Fibroblast of the aortic adventitia (primary cell): Measurements from ENCODE around the gene STARD3. TPM values are rescaled to one million over a fixed set of nuclear protein-coding genes. Genes with fewer than 3 reads are reported as not detected.

Source experiments
- DNase-seq: peaks from one replicate; pipeline ENCODE4 v3.0.0-alpha.2; 2010; ENCODE audit warnings: low read depth
- H3K4me3 ChIP-seq: 2 replicates; pipeline ENCODE4 v1.5.1; 2011; ENCODE audit warnings: low read depth, mild to moderate bottlenecking, control low read depth, low read length, moderate library complexity
- CTCF ChIP-seq: IDR thresholded peaks from 2 replicates; pipeline ENCODE4 v1.5.1; 2011; ENCODE audit warnings: mild to moderate bottlenecking, low read length, control low read depth, inconsistent platforms; ENCODE audit not compliant: insufficient read depth
- total RNA-seq: library from RNA; depleted of rRNA; stranded (reverse); fragments of >200 nt; gene quantifications from 2 replicates; pipeline ENCODE4 v1.2.3, GENCODE V29; 2012; ENCODE audit warnings: low replicate concordance

STARD3 gene
- total RNA-seq, 1 donor: 20.8 TPM

DNA sequence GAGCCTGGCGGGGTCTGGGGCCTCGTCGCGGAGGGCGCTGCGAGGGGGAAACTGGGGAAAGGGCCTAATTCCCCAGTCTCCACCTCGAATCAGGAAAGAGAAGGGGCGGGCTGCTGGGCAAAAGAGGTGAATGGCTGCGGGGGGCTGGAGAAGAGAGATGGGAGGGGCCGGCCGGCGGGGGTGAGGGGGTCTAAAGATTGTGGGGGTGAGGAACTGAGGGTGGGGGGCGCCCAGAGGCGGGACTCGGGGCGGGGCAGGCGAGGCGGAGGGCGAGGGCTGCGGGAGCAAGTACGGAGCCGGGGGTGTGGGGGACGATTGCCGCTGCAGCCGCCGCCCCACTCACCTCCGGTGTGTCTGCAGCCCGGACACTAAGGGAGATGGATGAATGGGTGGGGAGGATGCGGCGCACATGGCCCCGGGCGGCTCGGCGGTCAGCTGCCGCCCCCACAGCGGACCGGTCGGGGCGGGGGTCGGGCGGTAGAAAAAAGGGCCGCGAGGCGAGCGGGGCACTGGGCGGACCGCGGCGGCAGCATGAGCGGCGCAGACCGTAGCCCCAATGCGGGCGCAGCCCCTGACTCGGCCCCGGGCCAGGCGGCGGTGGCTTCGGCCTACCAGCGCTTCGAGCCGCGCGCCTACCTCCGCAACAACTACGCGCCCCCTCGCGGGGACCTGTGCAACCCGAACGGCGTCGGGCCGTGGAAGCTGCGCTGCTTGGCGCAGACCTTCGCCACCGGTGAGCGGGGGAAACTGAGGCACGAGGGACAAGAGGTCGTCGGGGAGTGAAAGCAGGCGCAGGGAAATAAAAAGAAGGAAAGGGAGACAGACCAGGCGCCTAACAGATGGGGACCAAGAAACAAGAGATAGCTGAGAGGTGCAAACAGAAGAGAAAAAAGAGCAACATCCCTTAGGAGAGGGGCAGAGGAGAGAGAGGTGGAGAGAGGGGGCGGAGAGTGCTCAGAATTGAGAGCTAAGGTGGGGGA, 31.3 kb downstream of the STARD3 start, which contains the start of gene PNMT:
Gene PNMT, plus strand, starts transcription at position 509 of the 980 bp plus-strand sequence. Its CDS starts 23 bp downstream, at position 532.
- TF ChIP-seq CTCF: peak; percentile 68
- peak; percentile 42 for DNase-seq
- H3K4me3 ChIP-seq: peak within 1 kb of the TSS; percentile 25

DNA sequence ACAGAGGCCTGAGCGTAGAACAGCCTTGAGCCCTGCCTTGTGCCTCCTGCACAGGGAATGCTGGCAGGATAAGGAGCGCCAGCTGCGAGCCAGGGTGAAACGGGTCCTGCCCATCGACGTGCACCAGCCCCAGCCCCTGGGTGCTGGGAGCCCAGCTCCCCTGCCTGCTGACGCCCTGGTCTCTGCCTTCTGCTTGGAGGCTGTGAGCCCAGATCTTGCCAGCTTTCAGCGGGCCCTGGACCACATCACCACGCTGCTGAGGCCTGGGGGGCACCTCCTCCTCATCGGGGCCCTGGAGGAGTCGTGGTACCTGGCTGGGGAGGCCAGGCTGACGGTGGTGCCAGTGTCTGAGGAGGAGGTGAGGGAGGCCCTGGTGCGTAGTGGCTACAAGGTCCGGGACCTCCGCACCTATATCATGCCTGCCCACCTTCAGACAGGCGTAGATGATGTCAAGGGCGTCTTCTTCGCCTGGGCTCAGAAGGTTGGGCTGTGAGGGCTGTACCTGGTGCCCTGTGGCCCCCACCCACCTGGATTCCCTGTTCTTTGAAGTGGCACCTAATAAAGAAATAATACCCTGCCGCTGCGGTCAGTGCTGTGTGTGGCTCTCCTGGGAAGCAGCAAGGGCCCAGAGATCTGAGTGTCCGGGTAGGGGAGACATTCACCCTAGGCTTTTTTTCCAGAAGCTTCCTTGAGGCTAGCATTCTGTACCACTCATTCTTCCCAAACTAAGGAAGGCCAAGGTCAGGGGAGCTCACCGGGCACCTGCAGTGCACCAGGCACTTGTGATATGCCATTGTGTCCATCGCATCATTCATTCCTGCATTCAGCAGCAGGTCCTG, 33.2 kb downstream of the STARD3 start:
- no peak for DNase-seq
- TF ChIP-seq CTCF: no peak
- H3K4me3 ChIP-seq: no peak overlapping the region

GRCh38 chr17:39670746-39671145, 33.8 kb downstream of the STARD3 start:
- H3K4me3 ChIP-seq: no peak overlapping the region
- no peak for DNase-seq
- TF ChIP-seq CTCF: no peak

DNA sequence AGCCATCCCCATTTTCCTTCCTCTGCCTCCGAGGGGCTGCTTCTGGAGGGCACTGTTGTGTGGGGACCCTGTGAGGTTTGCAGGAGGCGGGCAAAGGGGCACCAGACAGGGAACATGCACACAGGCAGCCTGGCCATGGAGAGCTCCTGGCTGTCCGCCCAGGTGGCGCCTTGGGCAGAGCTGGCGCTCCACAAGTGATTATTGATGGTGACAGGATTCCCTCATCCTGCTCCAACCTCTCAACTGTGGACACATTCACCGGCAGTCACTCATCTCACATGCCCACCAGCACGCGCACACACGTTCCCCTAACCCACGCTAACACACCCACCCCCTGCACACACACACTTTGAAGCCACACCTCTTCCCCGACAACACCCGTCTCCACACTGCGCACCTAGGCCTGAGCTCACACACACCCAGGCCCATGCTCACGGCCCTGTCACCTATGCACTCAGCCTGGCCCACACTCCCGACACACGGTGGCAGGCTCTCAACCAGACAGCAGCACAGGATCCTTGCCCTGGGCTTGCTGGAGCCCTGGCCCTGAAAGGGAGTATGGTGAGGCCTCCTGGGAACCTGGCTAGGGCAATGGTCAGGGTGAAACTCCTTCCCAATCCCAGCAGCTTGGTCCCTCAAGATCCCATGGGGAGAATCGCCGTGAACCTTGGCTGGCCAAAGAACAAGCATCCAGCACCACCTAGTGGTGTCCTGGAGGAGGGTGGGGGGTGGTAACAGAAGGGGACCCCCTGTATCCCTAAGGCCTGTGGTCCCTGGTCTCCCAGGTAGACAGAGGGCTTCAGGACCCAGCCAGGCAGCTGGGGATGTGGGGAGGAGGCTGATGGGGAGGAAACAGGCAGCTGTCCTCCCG, 34.9 kb downstream of the STARD3 start:
- no peak overlapping the region for H3K4me3 ChIP-seq
- peak; percentile 35 for DNase-seq
- peak; percentile 62 for TF ChIP-seq CTCF

- H3K4me3 ChIP-seq: no peak overlapping the region
- no peak for DNase-seq
- TF ChIP-seq CTCF: no peak
Observed at GRCh38 chr17:39672522-39673334, 35.8 kb downstream of the STARD3 start.
